HG03439 (cell line): ENCODE results near the gene ELF5.

ENCODE experiments used
- ATAC-seq: cut with Tn5 transposase; IDR thresholded peaks from one replicate; pipeline ENCODE4 v1.9.1; 2021; ENCODE audit warnings: mild to moderate bottlenecking, moderate library complexity; ENCODE audit not compliant: unreplicated experiment

Gene ELF5

GRCh38 chr11:34523053-34523452 lies 9.5 kb upstream of the ELF5 start:
- ATAC-seq: no peak

DNA sequence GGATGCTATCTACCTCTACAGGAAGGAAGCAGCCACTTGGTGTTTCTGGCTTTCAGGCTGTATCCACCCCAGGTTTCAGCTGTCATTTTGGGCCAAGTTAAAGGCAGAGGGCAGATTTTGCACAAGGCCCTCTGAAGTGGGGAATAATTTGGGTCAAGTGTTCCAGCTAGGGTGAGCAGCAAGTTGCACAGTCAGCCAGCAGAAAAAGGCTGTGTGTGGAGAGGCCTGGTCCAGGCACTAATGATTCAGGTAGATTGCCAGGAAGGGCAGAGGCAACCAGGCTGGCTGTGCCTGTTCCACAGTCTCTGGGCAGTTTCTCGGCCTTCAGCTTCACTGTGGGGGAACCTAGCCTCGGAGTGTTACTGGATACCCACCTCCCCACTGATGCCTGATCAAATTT lies 8.6 kb upstream of the ELF5 start:
- no peak for ATAC-seq

DNA sequence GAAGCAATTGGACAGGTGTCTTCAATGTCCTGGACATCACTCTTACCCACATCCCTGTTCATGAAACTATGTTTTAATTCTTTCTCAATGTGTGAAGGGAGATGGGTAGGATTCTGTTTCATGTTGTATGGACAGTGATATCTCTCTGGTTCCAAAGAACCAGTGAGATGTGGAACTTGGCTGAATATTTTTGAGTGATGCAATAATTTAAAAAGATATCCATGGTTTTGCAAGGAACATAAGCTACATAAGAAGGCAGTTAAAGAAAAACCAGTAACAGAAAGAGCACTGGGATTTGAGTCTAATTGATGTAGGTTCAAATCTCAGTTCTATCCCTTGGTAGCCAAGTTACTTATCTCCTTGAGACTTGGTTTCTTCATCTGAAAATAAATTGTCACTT lies 7.7 kb upstream of the ELF5 start:
- ATAC-seq: no peak

DNA sequence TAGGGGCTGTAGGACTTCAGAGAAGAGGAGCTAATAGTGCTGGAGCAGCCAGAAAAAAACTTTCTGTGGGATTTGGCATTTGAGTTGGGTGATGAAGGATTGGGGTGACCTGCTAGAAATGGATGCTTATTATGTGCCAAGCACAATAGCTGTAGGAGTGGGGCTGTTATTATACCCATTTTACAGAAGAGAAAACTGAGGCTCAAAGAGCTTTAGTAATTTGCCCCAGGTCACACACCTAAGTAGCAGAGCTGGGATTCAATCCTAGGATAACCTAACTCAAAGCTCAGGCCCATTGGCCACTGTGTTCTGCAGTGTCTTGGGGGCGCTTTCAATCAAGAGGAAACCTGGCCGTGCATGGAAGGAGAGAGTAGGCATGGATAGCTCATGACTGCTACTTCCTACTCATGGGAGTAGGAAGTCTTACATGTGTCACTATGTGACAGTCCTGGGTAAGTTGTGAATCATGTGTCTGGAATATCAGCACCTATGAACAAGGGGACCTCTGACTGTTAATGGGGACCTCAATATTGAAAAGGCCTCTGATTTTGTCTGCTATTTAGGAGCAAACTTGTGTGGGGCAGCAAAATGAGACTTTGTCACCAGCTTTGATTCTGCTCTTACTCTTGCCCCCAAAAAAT lies 6.1 kb upstream of the ELF5 start:
- ATAC-seq: no peak

- ATAC-seq: no peak
Observed at GRCh38 chr11:34516247-34517040, 2.9 kb upstream of the ELF5 start.

GRCh38 chr11:34514597-34514996 lies 1.0 kb upstream of the ELF5 start:
- ATAC-seq: no peak

DNA sequence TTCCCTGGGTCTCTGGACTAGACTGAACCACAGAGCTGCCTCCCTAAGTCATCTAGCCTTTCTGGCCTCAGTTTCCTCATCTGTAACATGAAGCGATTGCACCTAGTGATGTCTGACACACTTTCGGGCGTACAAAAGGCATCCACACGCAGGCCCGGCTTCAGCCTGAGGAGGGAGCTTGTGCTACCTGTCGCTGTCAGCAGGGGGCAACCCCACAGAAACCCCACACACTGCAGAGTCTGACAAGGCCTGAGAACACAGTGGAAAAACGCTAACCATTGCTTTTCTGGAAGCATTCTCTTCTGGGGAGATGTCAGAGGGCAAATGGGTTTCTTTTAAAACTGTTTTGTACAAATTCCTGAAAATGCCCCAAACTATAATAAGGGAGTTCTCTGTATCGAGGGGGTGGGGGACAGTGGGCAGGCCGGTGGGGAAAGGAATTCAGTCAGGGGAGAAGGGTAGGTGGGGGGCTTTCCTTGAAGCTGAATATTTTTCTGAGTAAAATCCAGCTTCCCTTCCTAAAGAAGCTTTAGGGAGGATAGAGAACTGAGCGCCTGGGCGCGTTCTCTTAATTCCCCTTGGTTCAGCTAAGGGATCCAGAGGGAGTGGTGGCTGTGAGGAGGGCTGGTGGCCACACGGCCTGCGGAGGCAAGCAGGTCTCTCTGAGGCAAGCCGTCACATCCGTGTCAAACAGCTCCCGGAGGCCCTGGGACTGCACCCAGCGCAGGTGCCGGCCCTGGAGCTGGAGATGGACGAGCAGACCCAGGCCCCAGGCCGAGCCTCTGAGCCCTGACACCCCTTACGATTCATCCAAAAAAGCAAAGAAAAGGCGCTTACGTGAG lies 533 bp downstream of the ELF5 start:
- peak; percentile 87 for ATAC-seq

GRCh38 chr11:34510673-34511072 lies 2.9 kb downstream of the ELF5 start:
- no peak for ATAC-seq

GRCh38 chr11:34510218-34510617 lies 3.4 kb downstream of the ELF5 start:
- ATAC-seq: no peak

DNA sequence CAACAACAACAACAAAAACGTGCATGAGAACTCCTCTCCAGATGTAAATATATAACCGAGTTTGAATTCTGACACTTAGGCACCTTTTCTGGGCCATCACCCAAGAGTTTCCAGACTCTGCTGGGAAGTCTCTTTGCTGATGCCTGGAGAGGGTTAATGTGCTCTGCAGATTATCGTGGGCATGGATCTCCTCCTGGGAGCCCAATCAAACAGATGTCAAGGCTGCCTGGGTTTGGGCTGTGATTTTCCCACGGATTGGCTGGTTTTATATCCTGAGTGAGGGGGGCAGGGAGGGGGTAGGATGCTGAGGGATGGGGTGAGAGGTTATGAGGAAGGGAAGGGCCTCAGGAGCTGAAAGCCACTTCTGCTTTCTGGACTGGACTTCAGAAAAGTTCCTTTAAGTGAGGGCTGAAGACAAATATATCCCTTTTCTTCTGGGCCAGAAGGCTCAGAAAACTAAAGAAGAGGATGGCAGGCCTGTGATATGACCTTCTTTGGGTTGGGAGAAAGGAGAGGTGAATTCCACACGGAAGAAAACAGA lies 4.2 kb downstream of the ELF5 start:
- no peak for ATAC-seq

GRCh38 chr11:34508524-34508923 lies 5.1 kb downstream of the ELF5 start:
- ATAC-seq: no peak

DNA sequence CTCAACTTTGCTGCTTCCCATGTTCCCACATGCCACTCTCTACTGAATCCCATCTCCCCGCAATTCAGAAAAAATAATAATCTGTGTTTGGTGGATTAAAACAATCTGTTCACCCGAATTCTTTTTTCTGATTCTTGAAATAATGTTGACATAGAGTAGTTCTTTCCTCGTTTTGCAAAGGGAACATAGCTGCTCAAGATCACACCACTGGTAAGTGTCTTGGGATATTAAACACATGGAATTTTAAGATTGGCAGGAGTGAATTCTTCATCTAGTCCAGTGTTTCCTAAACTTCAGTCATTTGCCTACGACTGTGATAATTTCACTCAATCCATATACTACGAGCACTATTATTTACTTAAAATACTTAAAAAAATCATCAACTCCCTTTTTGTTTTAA lies 6.0 kb downstream of the ELF5 start:
- no peak for ATAC-seq

- ATAC-seq: no peak
Observed at GRCh38 chr11:34507156-34507555, 6.4 kb downstream of the ELF5 start.

GRCh38 chr11:34505874-34506273 lies 7.7 kb downstream of the ELF5 start:
- ATAC-seq: no peak

DNA sequence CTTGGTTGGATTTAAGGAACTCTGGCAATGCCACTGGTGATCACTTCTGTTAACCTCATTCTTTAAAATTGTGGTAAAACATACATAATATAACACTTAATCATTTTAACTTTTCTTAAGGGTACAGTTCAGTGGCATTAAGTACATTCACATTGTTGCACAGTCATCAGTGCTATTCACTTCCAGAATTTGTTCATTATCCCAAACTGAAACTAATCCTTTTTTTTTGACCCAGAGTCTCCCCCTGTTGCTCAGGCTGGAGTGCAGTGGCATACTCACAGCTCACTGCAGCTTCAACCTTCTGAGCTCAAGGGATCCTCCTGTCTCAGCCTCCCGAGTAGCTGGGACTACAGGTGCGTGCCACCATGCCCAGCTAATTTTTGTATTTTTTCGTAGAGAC lies 10.6 kb downstream of the ELF5 start:
- no peak for ATAC-seq

GRCh38 chr11:34501949-34502348 lies 11.6 kb downstream of the ELF5 start:
- no peak for ATAC-seq

GRCh38 chr11:34501500-34501899 lies 12.1 kb downstream of the ELF5 start:
- no peak for ATAC-seq

DNA sequence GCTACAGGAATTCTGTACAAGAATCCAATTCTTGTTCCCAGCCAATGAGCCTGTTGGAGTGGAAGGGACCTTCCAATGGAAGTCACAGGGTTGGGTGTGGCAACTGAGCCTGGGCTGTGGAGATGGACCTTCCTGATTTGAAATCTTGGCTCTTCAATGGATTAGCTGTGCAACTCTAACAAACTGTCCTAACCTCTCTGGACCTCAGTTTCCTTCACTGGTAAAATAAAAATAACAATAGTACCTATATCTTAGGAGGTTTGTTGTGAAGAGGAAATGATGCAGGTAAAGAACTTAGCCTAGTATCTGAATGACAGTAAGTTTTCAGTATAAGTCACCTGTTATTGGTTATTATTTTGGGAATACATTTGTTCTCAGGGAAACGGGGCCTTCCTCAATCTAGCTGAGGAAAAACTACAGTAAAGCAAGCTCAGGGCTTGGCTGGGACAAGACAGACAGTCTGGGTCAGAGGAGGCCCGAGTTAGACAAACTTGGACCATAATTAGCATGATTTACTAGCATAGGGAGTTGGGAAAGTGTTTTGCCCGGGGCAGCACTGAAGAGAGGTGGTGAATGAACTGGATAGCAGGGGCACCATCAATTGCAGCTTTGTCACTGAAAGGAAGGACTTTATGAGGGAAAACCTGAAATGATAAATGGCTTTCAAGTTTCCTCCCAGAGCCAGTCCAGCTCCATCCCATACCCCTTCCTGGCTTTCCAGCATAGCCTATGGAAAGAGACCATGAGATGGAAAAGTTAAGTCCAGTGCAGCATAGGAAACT lies 13.7 kb downstream of the ELF5 start:
- no peak for ATAC-seq

DNA sequence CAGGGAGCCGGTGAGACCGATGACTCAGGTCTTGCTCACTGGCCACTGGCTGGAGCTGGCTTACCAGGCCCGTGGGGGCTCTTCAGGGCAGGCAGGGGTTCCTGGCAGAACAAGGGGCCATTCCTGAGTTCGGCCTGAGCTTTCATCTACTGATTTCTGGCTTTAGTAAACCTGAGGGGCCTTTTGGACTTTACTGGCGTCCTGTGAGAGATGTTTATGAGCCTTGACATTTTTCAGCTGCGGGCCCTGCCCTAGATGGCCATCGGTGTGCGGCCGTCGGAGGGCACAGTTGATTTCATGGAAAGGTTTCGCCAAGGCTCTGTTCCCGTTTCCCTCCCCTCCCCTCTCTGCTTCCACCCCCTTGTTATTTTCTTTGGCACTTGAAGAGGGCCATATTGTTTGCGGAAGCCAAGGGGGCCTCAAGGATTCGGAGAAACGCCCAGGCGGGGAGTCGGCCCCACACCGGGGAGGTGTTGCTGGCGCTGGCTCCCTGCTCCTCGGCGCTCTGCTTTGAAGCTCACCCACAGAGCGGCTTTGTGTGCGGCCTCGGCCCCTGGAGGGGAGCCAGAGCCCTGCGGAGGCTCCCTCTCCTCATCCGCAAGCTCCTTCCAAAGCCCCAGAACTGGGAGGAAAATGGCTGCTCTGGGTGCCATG lies 17.7 kb downstream of the ELF5 start:
- no peak for ATAC-seq

DNA sequence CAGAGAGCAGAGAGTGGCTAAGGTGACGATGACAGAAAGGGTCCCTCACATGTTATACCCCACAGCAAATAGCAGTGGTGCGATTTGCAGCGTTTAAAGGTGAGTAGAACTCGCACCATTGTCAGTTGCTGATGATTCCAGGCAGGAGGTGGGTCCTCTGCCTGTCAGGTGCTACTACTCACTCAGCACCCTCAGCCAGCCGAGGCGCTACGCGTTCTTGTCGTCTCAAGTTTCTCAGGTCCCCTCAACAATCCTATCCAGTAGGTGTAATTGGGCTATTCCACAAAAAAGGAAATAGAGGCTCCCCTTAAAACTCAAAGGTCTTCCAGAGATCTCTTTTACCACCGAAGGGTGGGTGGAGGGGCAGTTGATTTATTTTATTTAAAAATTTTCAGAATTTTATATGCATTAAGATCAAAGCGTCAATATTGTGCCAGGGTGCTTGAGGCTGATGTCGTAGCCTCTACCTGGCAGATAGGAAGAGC lies 18.3 kb downstream of the ELF5 start:
- ATAC-seq: no peak
